SU-DHL-6 (cell line): Measurements from ENCODE around the gene GVQW3.
A peak's percentile ranks its signal among the peaks of the same experiment; 100 is the strongest.

Source experiments
- H2AFZ ChIP-seq: fragments of 200-600 bp; sonication (generic); 2 replicates; pipeline ENCODE4 v1.6.1; 2014; ENCODE audit warnings: low read depth, mild to moderate bottlenecking, moderate library complexity, mixed read lengths, antibody characterized with exemption, low read length; ENCODE audit not compliant: severe bottlenecking
- H3F3A ChIP-seq: fragments of 200-600 bp; shearing (Covaris generic); 2 replicates; pipeline ENCODE4 v1.6.0; 2016; ENCODE audit warnings: antibody characterized with exemption, mild to moderate bottlenecking; ENCODE audit not compliant: insufficient read depth
- H3K27ac ChIP-seq: fragments of 200-600 bp; sonication (generic); 2 replicates; pipeline ENCODE4 v1.5.1; 2016; ENCODE audit warnings: low read depth, mild to moderate bottlenecking, low read length, moderate library complexity, mixed read lengths
- H3K27me3 ChIP-seq: fragments of 200-600 bp; sonication (generic), shearing (Covaris generic); 2 replicates; pipeline ENCODE4 v1.6.0; 2014; ENCODE audit warnings: mild to moderate bottlenecking, low read length
- H3K36me3 ChIP-seq: fragments of 200-600 bp; sonication (generic); 2 replicates; pipeline ENCODE4 v1.6.1; 2014; ENCODE audit warnings: mild to moderate bottlenecking, low read length, mixed read lengths
- H3K4me2 ChIP-seq: fragments of 300-600, 200-600 bp; shearing (Covaris generic), sonication (generic); 2 replicates; pipeline ENCODE4 v1.6.0; 2014; ENCODE audit warnings: low read length, low read depth, mild to moderate bottlenecking; ENCODE audit not compliant: poor library complexity, severe bottlenecking
- H3K4me3 ChIP-seq: fragments of 200-600 bp; sonication (generic); 2 replicates; pipeline ENCODE4 v1.5.1; 2014; ENCODE audit warnings: antibody characterized with exemption, low read length, mild to moderate bottlenecking, mixed read lengths; ENCODE audit not compliant: insufficient read depth, poor library complexity, severe bottlenecking
- H3K79me2 ChIP-seq: fragments of 200-600 bp; sonication (generic); 2 replicates; pipeline ENCODE4 v1.6.1; 2014; ENCODE audit warnings: mild to moderate bottlenecking, low read length, moderate library complexity; ENCODE audit not compliant: insufficient read depth
- H3K9ac ChIP-seq: fragments of 200-600 bp; sonication (generic); 2 replicates; pipeline ENCODE4 v1.7.0; 2014; ENCODE audit warnings: mild to moderate bottlenecking, low read length
- H3K9me2 ChIP-seq: fragments of 200-600 bp; sonication (generic); replicated peaks from 2 replicates; pipeline ENCODE4 v1.6.1; 2014; ENCODE audit warnings: low read length; ENCODE audit not compliant: insufficient read depth
- H3K9me3 ChIP-seq: fragments of 200-600 bp; sonication (generic); 2 replicates; pipeline ENCODE4 v1.6.1; 2014; ENCODE audit warnings: low read length, mixed read lengths; ENCODE audit not compliant: insufficient read depth
- H4K20me1 ChIP-seq: fragments of 200-600 bp; sonication (generic); 2 replicates; pipeline ENCODE4 v1.6.1; 2014; ENCODE audit warnings: low read depth, mild to moderate bottlenecking, antibody characterized with exemption, low read length, moderate library complexity, mixed read lengths
- EZH2phosphoT487 ChIP-seq: fragments of 200-600 bp; sonication (generic), shearing (Covaris generic); conservative IDR thresholded peaks from 2 replicates; pipeline ENCODE4 v1.6.1; 2018; ENCODE audit warnings: mild to moderate bottlenecking, antibody characterized with exemption, low read length, moderate library complexity, mixed read lengths
- TF ChIP-seq, protein P1 (sequence below): fragments of 200-600 bp; sonication (generic); IDR thresholded peaks from one replicate; pipeline ENCODE4 v1.5.1; 2017; ENCODE audit warnings: antibody characterized with exemption, mild to moderate bottlenecking, low read length, moderate library complexity; ENCODE audit not compliant: insufficient read depth, poor library complexity, severe bottlenecking

GVQW3 gene

DNA sequence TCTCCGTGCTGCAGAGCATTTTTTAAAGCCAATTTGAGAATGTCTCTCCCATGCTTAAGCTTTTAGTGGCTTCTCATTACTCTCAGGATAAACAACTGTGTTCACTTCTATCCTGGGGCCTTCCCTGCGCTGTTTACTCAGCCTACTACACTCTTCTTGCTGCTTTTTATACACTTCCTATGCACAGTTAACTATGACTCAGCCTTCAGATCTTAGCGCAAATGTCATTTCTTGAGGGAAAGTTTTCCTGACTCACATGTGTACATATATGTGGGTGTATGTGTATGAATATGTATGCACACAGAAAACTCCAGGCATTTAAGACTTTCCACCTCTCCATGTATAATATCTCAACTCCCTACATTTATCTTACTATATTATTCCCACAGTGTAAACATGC, 10.0 kb upstream of the GVQW3 start:
- H3K4me3 ChIP-seq = no peak overlapping the region
- no peaks in the 10 kb centered on the region for H3K36me3 ChIP-seq
- H3F3A ChIP-seq = 0 out of 2 replicates have a peak, but pooled peaks cover 5% of the 10 kb centered on the region
- no peak overlapping the region for H3K4me2 ChIP-seq
- H3K9ac ChIP-seq = no peak overlapping the region
- TF ChIP-seq, protein P1, sequence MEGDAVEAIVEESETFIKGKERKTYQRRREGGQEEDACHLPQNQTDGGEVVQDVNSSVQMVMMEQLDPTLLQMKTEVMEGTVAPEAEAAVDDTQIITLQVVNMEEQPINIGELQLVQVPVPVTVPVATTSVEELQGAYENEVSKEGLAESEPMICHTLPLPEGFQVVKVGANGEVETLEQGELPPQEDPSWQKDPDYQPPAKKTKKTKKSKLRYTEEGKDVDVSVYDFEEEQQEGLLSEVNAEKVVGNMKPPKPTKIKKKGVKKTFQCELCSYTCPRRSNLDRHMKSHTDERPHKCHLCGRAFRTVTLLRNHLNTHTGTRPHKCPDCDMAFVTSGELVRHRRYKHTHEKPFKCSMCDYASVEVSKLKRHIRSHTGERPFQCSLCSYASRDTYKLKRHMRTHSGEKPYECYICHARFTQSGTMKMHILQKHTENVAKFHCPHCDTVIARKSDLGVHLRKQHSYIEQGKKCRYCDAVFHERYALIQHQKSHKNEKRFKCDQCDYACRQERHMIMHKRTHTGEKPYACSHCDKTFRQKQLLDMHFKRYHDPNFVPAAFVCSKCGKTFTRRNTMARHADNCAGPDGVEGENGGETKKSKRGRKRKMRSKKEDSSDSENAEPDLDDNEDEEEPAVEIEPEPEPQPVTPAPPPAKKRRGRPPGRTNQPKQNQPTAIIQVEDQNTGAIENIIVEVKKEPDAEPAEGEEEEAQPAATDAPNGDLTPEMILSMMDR = no peak
- no peak for TF ChIP-seq EZH2phosphoT487
- no peaks in the 10 kb centered on the region for H3K9me3 ChIP-seq
- no peaks in the 10 kb centered on the region for H3K27me3 ChIP-seq
- H4K20me1 ChIP-seq = peaks cover 17% of the 10 kb centered on the region
- no peak overlapping the region for H3K27ac ChIP-seq
- H2AFZ ChIP-seq = no peak overlapping the region
- H3K9me2 ChIP-seq = no peaks in the 10 kb centered on the region
- H3K79me2 ChIP-seq = peaks cover 100% of the 10 kb centered on the region

DNA sequence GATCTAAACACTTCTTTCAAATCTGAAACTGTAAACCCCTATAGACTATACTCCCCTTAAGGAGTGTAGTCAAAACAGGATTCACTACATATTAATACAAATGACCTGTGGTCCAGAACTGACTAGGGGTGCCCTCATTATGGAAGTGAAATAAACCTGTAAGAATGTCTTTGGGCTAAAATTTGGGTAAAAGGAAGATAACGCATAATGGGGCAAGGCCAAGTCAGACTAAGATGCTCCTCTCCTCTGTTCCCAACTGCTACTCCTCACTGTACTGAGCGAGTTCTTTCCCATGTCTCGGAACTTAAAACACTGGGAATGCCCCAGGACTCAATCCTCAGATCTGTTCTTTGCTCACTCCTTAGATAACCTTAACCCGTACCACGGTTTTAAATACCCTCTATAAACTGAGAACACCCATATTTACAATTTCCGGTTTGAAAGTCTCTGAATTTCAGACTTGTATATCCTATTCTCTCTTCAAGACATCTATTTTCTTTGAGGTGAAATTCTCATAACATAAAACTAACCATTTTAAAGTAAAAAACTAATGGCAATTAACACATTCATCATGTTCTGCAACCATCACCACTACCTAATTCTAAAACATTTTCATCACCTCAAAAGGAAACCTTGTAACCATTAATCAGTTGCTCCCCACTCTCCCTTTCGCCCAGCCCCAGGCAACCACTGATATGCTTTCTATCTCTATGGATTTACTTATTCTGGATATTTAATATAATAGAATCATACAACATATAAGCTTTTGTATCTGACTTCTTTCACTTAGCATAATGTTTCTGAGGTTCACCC, 4.2 kb upstream of the GVQW3 start:
- Histone ChIP-seq H2AFZ (no peak overlapping the region), H3K27me3 (no peaks in the 10 kb centered on the region), H3K79me2 (peaks cover 86% of the 10 kb centered on the region), H3K36me3 (no peaks in the 10 kb centered on the region), H3K9me3 (no peaks in the 10 kb centered on the region), H3K9ac (no peak overlapping the region), H3F3A (no peaks in the 10 kb centered on the region), H3K9me2 (no peaks in the 10 kb centered on the region), H3K4me3 (no peak overlapping the region), H4K20me1 (peaks cover 21% of the 10 kb centered on the region; the same call in 1 of the 2 replicates), H3K27ac (0 out of 2 replicates have a peak overlapping the region, but pooled peaks have one; percentile 5), H3K4me2 (peak overlapping the region; percentile 41)
- no peak for TF ChIP-seq EZH2phosphoT487
- TF ChIP-seq, protein P1 = no peak

DNA sequence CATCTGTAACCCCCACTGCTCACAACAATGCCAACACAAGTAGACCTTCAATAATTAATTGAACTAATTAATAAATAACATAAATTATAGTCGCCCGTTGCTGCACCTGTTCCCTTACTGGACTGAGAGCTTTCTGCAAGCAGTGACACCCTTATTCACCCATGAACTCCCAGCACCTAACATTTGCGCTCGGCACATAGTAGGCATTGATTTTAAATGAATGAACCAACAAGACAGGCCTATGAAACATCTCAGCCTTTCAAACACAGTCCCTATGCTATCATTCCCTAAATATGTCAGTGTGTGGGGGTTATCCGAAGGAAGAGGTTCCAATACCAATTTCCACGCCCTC, 1.3 kb upstream of the GVQW3 start:
- Histone ChIP-seq H2AFZ (no peak overlapping the region), H4K20me1 (peaks cover 18% of the 10 kb centered on the region; the same call in 1 of the 2 replicates), H3K79me2 (peaks cover 64% of the 10 kb centered on the region), H3F3A (0 out of 2 replicates have a peak, but pooled peaks cover 3% of the 10 kb centered on the region), H3K4me3 (peak overlapping the region; percentile 99), H3K4me2 (peak overlapping the region; percentile 93), H3K9ac (peak overlapping the region; percentile 83), H3K27me3 (no peaks in the 10 kb centered on the region), H3K9me2 (no peaks in the 10 kb centered on the region), H3K36me3 (no peaks in the 10 kb centered on the region), H3K9me3 (no peaks in the 10 kb centered on the region), H3K27ac (peak overlapping the region; percentile 75)
- TF ChIP-seq, protein P1 = no peak
- TF ChIP-seq EZH2phosphoT487 = no peak
